Astrocyte (in vitro differentiated cells and primary cell): ENCODE results near the gene ANKRD12. TPM values are rescaled to one million over a fixed set of nuclear protein-coding genes. Genes with fewer than 3 reads are reported as not detected.

Source experiments
- DNase-seq: peaks from one replicate; pipeline ENCODE4 v3.0.0-alpha.2; 2010; ENCODE audit warnings: low read depth
- FAIRE-seq: peaks from 2 replicates; lab custom pipeline; 2011; peaks lifted over from hg19 to GRCh38; lab: Jason Lieb, UNC
- H2AFZ ChIP-seq: 2 replicates; pipeline ENCODE4 v1.6.0; 2012; ENCODE audit warnings: low read depth, low read length, inconsistent platforms
- H3K27ac ChIP-seq: 2 replicates; pipeline ENCODE4 v1.5.1; 2011; ENCODE audit warnings: low read depth, low read length, inconsistent platforms
- H3K27me3 ChIP-seq: 2 replicates; pipeline ENCODE4 v1.6.0; 2011; ENCODE audit warnings: low read length, inconsistent platforms; ENCODE audit not compliant: insufficient read depth
- H3K36me3 ChIP-seq: 2 replicates; pipeline ENCODE4 v1.5.1; 2011; ENCODE audit warnings: low read length, inconsistent platforms; ENCODE audit not compliant: insufficient read depth
- H3K4me1 ChIP-seq: 2 replicates; pipeline ENCODE4 v1.5.1; 2011; ENCODE audit warnings: low read length, inconsistent platforms; ENCODE audit not compliant: insufficient read depth
- H3K4me2 ChIP-seq: 2 replicates; pipeline ENCODE4 v1.6.0; 2012; ENCODE audit warnings: low read length, inconsistent platforms
- H3K4me3 ChIP-seq: 2 replicates; pipeline ENCODE4 v1.5.1; 2011; ENCODE audit warnings: low read depth, mild to moderate bottlenecking, low read length, inconsistent platforms; ENCODE audit not compliant: insufficient read depth
- H3K79me2 ChIP-seq: 2 replicates; pipeline ENCODE4 v1.6.0; 2012; ENCODE audit warnings: mild to moderate bottlenecking, low read length, inconsistent platforms; ENCODE audit not compliant: insufficient read depth
- H3K9ac ChIP-seq: 2 replicates; pipeline ENCODE4 v1.6.0; 2012; ENCODE audit warnings: mild to moderate bottlenecking, low read length, inconsistent platforms
- H3K9me3 ChIP-seq: 2 replicates; pipeline ENCODE4 v1.5.1; 2012; ENCODE audit warnings: low read depth, mild to moderate bottlenecking, low read length, inconsistent platforms; ENCODE audit not compliant: insufficient read depth
- H4K20me1 ChIP-seq: 2 replicates; pipeline ENCODE4 v1.6.0; 2012; ENCODE audit warnings: low read length, inconsistent platforms; ENCODE audit not compliant: insufficient read depth
- H3K27ac Mint-ChIP-seq: one replicate; pipeline ENCODE4 v1.8.0; 2021; ENCODE audit warnings: mild to moderate bottlenecking, mixed read lengths; ENCODE audit not compliant: unreplicated experiment
- H3K27me3 Mint-ChIP-seq: one replicate; pipeline ENCODE4 v1.8.0; 2021; ENCODE audit warnings: low read depth, mixed read lengths; ENCODE audit not compliant: unreplicated experiment
- H3K36me3 Mint-ChIP-seq: one replicate; pipeline ENCODE4 v1.8.0; 2021; ENCODE audit warnings: low read depth, mixed read lengths; ENCODE audit not compliant: unreplicated experiment
- H3K4me1 Mint-ChIP-seq: one replicate; pipeline ENCODE4 v1.8.0; 2021; ENCODE audit warnings: low read depth, mixed read lengths; ENCODE audit not compliant: unreplicated experiment
- H3K4me3 Mint-ChIP-seq: one replicate; pipeline ENCODE4 v1.8.0; 2021; ENCODE audit warnings: mild to moderate bottlenecking, moderate library complexity, mixed read lengths; ENCODE audit not compliant: unreplicated experiment
- H3K9me3 Mint-ChIP-seq: one replicate; pipeline ENCODE4 v1.8.0; 2021; ENCODE audit warnings: mild to moderate bottlenecking, mixed read lengths; ENCODE audit not compliant: unreplicated experiment
- CTCF ChIP-seq: IDR thresholded peaks from 2 replicates; pipeline ENCODE4 v1.5.1; 2011; ENCODE audit warnings: low read depth, mild to moderate bottlenecking, inconsistent platforms, low read length, moderate library complexity; ENCODE audit not compliant: insufficient read depth
- EZH2 ChIP-seq: IDR thresholded peaks from 2 replicates; pipeline ENCODE4 v1.6.1; 2012; ENCODE audit warnings: mild to moderate bottlenecking, low read length, inconsistent platforms; ENCODE audit not compliant: insufficient read depth
- total RNA-seq: library from RNA; stranded (reverse); gene quantifications from 2 replicates; pipeline ENCODE4 v1.2.1, GENCODE V29; 2021

Gene ANKRD12
- total RNA-seq, 1 donor from 2014 or later = 24.4 TPM

- Mint-ChIP-seq H3K4me3 (no peak overlapping the region), H3K27me3 (no peaks in the 10 kb centered on the region), H3K27ac (no peak overlapping the region), H3K9me3 (no peaks in the 10 kb centered on the region), H3K36me3 (peaks cover 13% of the 10 kb centered on the region), H3K4me1 (no peaks in the 10 kb centered on the region)
- Histone ChIP-seq H3K9me3 (no peaks in the 10 kb centered on the region), H4K20me1 (no peaks in the 10 kb centered on the region), H3K4me2 (no peak overlapping the region), H3K4me1 (no peaks in the 10 kb centered on the region), H3K79me2 (no peaks in the 10 kb centered on the region), H3K36me3 (no peaks in the 10 kb centered on the region), H3K9ac (no peak overlapping the region), H3K27me3 (no peaks in the 10 kb centered on the region), H3K4me3 (no peak overlapping the region), H3K27ac (no peak overlapping the region), H2AFZ (no peak overlapping the region)
- FAIRE-seq = no peak
- DNase-seq = no peak
- no peak for TF ChIP-seq CTCF
- no peak for TF ChIP-seq EZH2
These were observed 78.8 kb downstream of the ANKRD12 start for GRCh38 chr18:9215221-9215933.

- no peak overlapping the region for H3K27ac Mint-ChIP-seq
- DNase-seq (no peak), FAIRE-seq (no peak)
- Histone ChIP-seq H3K4me3 (no peak overlapping the region), H3K36me3 (no peaks in the 10 kb centered on the region), H3K27ac (no peak overlapping the region), H3K9me3 (no peaks in the 10 kb centered on the region), H4K20me1 (no peaks in the 10 kb centered on the region), H3K27me3 (no peaks in the 10 kb centered on the region), H3K9ac (no peak overlapping the region), H3K4me1 (no peaks in the 10 kb centered on the region), H3K4me2 (no peak overlapping the region), H2AFZ (no peak overlapping the region), H3K79me2 (no peaks in the 10 kb centered on the region)
- no peak overlapping the region for H3K4me3 Mint-ChIP-seq
- H3K27me3 Mint-ChIP-seq = no peaks in the 10 kb centered on the region
- H3K9me3 Mint-ChIP-seq = no peaks in the 10 kb centered on the region
- H3K36me3 Mint-ChIP-seq = peaks cover 11% of the 10 kb centered on the region
- TF ChIP-seq CTCF (no peak), EZH2 (no peak)
- H3K4me1 Mint-ChIP-seq = no peaks in the 10 kb centered on the region
These were observed 79.9 kb downstream of the ANKRD12 start for GRCh38 chr18:9216459-9216858.

- Histone ChIP-seq H3K27ac (no peak overlapping the region), H3K36me3 (no peaks in the 10 kb centered on the region)
These were observed 81.3 kb downstream of the ANKRD12 start for GRCh38 chr18:9217743-9218451.

More at GRCh38 chr18:9217743-9218451, 81.3 kb downstream of the ANKRD12 start:
- H3K79me2 ChIP-seq = no peaks in the 10 kb centered on the region
- no peak overlapping the region for H3K4me2 ChIP-seq
- no peak overlapping the region for H2AFZ ChIP-seq
- no peak for TF ChIP-seq EZH2
- no peak for TF ChIP-seq CTCF
- FAIRE-seq = no peak
- no peaks in the 10 kb centered on the region for H3K27me3 ChIP-seq
- H3K36me3 Mint-ChIP-seq = peaks cover 11% of the 10 kb centered on the region
- no peaks in the 10 kb centered on the region for H4K20me1 ChIP-seq
- no peaks in the 10 kb centered on the region for H3K9me3 ChIP-seq
- H3K27me3 Mint-ChIP-seq = no peaks in the 10 kb centered on the region
- H3K9ac ChIP-seq = no peak overlapping the region
- H3K4me3 ChIP-seq = no peak overlapping the region
- H3K4me1 Mint-ChIP-seq = no peaks in the 10 kb centered on the region
- H3K4me1 ChIP-seq = no peaks in the 10 kb centered on the region
- DNase-seq = no peak
- no peaks in the 10 kb centered on the region for H3K9me3 Mint-ChIP-seq
- H3K27ac Mint-ChIP-seq = no peak overlapping the region
- H3K4me3 Mint-ChIP-seq = no peak overlapping the region
